Testis (tissue), 3 donors: ENCODE results near the gene GBE1. TPM values are rescaled to one million over a fixed set of nuclear protein-coding genes. Genes with fewer than 3 reads are reported as not detected.

Source experiments
- DNase-seq: peaks from one replicate; pipeline ENCODE4 v3.0.0-alpha.2; 2019
- H3K27ac ChIP-seq, 2 donors: fragments of 200-600 bp; sonication (generic); one replicate each; pipeline ENCODE4 v1.5.1; 2019
- H3K27me3 ChIP-seq: fragments of 200-600 bp; sonication (generic); one replicate; pipeline ENCODE4 v1.5.1; 2019
- H3K36me3 ChIP-seq: fragments of 200-600 bp; sonication (generic); one replicate; pipeline ENCODE4 v1.5.1; 2017; ENCODE audit warnings: low read depth; ENCODE audit errors: missing control alignments
- H3K4me1 ChIP-seq: fragments of 200-600 bp; sonication (generic); one replicate; pipeline ENCODE4 v1.5.1; 2019
- H3K4me3 ChIP-seq, 2 donors: fragments of 200-600 bp; sonication (generic); one replicate each; pipeline ENCODE4 v1.5.1; 2017 to 2019
- H3K9me3 ChIP-seq: fragments of 200-600 bp; sonication (generic); one replicate; pipeline ENCODE4 v1.5.1; 2017
- POLR2A ChIP-seq: fragments of 450-650 bp; IDR thresholded peaks from one replicate; pipeline ENCODE4 v1.6.1; 2017; ENCODE audit warnings: antibody characterized with exemption, mild to moderate bottlenecking, moderate library complexity
- WGBS, 2 donors: methylation state at CpG; one replicate each; pipeline ENCODE4 v1.1.5; 2018; 5-methylcytosine and 5-hydroxymethylcytosine counted together
- intact Hi-C: fragments of 100-400 bp; cut with DNase I; formaldehyde crosslinking; loops from one replicate; pipeline ENCODE4 v1.15.1; 2023; ENCODE audit warnings: low total_unique reads
- polyA plus RNA-seq: library from polyadenylated mRNA; stranded (reverse); fragments of 350-450 nt; fragmentation: Illumina TruSeq; extraction: RNeasy Lipid Tissue Mini Kit (QIAGEN cat#74804); gene quantifications from one replicate; pipeline ENCODE4 v1.2.3, GENCODE V29; 2014; ENCODE audit warnings: low read depth, low replicate concordance; ENCODE audit not compliant: insufficient read depth
- total RNA-seq, 2 donors: library from RNA; depleted of rRNA; stranded (reverse); fragments of >200 nt; gene quantifications; one replicate each; pipeline ENCODE4 v1.2.3, GENCODE V29; 2016
- TF ChIP-seq, protein P1 (sequence below), 3 experiments: fragments of 450-650 bp in 2 of 3; fragments of 200-600 bp in 1 of 3; sonication (generic) in 1 of 3; IDR thresholded peaks; one replicate each; pipeline ENCODE4 v1.5.1; 2016 to 2019; ENCODE audit warnings: antibody characterized with exemption in 3 of 3, mild to moderate bottlenecking in 2 of 3, moderate library complexity in 1 of 3

The GBE1 gene
- total and polyA plus RNA-seq, 3 donors from 2014 or later: 14.1 to 23.5 (median 19.4) TPM

DNA sequence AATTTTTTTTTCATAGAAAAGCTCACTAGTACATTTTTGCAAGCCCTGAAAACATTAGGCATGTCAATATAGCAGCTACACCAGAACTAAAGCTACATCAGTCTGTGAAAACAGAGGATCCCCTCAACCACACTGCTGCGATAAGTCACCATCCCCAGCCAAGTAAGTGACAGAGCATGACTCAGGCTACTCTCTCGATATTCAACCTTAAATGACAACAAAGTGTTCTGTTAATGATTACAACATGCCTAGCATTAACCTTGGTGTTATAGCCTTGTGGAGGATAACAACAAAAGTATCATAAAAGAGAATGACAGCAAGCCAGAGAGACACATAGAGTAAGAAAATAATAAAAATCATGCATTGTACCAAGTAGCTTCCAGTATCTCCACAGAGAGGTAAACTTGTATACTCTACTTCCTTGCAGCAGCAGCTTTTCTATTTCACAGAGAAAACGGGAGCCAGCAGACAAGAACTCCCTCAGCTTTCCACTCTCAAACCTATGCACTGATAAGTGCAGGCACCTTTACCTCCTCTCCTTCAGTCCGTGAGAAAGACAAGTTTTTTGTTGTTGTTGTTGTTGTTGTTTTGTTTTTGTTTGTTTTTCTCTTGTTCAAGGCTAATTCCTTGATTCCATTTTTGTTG, 76.6 kb downstream of the GBE1 start:
- no peaks in the 10 kb centered on the region for H3K27me3 ChIP-seq
- no peak for DNase-seq
- no peak for TF ChIP-seq POLR2A
- TF ChIP-seq, protein P1, sequence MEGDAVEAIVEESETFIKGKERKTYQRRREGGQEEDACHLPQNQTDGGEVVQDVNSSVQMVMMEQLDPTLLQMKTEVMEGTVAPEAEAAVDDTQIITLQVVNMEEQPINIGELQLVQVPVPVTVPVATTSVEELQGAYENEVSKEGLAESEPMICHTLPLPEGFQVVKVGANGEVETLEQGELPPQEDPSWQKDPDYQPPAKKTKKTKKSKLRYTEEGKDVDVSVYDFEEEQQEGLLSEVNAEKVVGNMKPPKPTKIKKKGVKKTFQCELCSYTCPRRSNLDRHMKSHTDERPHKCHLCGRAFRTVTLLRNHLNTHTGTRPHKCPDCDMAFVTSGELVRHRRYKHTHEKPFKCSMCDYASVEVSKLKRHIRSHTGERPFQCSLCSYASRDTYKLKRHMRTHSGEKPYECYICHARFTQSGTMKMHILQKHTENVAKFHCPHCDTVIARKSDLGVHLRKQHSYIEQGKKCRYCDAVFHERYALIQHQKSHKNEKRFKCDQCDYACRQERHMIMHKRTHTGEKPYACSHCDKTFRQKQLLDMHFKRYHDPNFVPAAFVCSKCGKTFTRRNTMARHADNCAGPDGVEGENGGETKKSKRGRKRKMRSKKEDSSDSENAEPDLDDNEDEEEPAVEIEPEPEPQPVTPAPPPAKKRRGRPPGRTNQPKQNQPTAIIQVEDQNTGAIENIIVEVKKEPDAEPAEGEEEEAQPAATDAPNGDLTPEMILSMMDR (IDR thresholded peaks at IDR 0.05): no peak
- no peaks in the 10 kb centered on the region for H3K9me3 ChIP-seq
- 61 to 63% methylated on average over 4 of the region's 4 CpGs for WGBS, 2 donors
- no peak overlapping the region for H3K4me3 ChIP-seq
- H3K4me1 ChIP-seq: no peaks in the 10 kb centered on the region
- no peak overlapping the region for H3K27ac ChIP-seq
- H3K36me3 ChIP-seq: no peaks in the 10 kb centered on the region
- intact Hi-C loops: no loop called here

DNA sequence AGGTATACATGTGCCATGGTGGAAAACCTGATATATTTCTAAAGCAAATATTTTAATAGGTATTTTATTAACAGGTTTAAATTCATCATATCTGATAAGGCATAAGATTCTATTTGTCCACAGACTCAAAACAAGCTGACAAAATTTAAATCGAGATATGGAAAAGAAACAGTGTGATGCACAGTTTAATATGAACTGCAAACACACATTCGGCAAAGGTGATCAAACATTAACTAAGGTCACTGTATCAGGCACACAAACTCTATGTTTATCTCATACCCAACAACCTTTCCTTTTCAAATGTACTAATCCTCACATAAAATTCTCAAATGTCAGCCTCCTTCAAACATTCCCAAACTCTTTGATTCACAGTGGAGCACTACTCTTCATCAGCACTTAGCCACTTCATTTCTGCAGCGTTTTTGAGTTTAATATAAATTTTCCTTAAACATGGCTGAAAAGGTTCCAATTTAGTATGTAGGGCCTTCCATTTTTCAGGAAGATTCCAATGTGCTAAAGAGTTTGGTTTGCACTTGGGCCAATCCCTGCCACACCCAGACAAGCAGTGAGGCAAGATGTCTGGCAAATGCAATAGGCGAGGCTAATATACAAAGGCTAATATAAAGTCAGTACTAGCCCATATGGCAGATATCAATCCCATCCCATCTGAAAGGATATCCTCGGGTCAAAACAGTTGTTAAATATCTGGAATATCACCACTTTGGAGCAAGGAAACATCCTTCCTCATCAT, 84.6 kb downstream of the GBE1 start:
- no peak for TF ChIP-seq POLR2A
- TF ChIP-seq, protein P1 (IDR thresholded peaks at IDR 0.05): no peak
- no peaks in the 10 kb centered on the region for H3K27me3 ChIP-seq
- no peaks in the 10 kb centered on the region for H3K4me1 ChIP-seq
- 86 to 92% methylated on average over 5 of the region's 5 CpGs for WGBS, 2 donors
- H3K36me3 ChIP-seq: no peaks in the 10 kb centered on the region
- intact Hi-C loops: no loop called here
- H3K27ac ChIP-seq: no peak overlapping the region
- no peaks in the 10 kb centered on the region for H3K9me3 ChIP-seq
- DNase-seq: no peak
- H3K4me3 ChIP-seq: no peak overlapping the region

DNA sequence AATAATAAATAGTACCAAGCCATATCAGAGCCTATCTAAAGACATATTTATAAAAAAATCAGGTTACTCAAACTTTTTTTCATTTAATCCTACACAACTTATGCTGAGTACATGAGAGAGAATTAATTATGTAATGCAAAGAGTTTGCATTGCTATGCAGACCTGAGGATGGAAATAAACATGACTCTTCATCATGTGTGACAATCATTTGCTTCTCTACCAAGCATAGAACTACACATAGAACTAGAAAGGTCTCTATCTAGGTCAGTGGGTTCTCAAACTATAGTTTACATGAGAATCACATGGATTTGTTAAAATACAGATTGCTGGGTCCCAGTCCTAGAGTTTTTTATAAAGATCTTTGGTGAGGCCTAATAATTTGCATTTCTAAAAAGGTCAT, 86.8 kb downstream of the GBE1 start:
- Histone ChIP-seq H3K9me3 (no peaks in the 10 kb centered on the region), H3K4me3 (no peak overlapping the region), H3K36me3 (no peaks in the 10 kb centered on the region), H3K4me1 (no peaks in the 10 kb centered on the region), H3K27ac (no peak overlapping the region), H3K27me3 (no peaks in the 10 kb centered on the region)
- TF ChIP-seq, protein P1 (IDR thresholded peaks at IDR 0.05): no peak
- TF ChIP-seq POLR2A: no peak
- no peak for DNase-seq
- intact Hi-C loops: no loop called here

DNA sequence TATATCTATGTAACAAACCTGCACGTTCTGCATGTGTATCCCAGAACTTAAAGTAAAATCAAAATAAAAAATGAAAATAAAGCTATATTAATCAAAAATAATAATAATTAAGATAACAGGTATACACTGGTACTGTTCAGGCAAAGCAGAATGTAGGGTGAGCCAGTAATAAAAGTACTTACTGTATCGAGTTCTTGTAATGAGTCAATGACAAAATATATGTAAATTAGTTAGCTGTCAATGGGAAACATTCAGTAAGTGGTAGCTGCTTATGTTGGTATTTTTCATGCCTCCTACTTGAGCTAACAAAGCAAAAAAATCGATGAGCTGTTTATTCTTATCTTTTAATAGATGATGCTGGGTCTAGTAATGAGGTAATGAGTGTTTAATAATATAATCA, 93.2 kb downstream of the GBE1 start:
- intact Hi-C loops: no loop called here
- Histone ChIP-seq H3K27me3 (no peaks in the 10 kb centered on the region), H3K9me3 (no peaks in the 10 kb centered on the region), H3K36me3 (no peaks in the 10 kb centered on the region), H3K27ac (no peak overlapping the region), H3K4me1 (no peaks in the 10 kb centered on the region), H3K4me3 (no peak overlapping the region)
- TF ChIP-seq POLR2A: no peak
- TF ChIP-seq, protein P1 (IDR thresholded peaks at IDR 0.05): no peak
- 88 to 94% methylated on average over 3 of the region's 3 CpGs for WGBS, 2 donors
- no peak for DNase-seq
